A549 (cell line): ENCODE data around the gene SLC6A5.

Experiments used
- CHD2 ChIP-seq: fragments of 150-350 bp; IDR thresholded peaks from 2 replicates; pipeline ENCODE4 v1.6.1; 2014; ENCODE audit warnings: low read length; ENCODE audit not compliant: partially characterized antibody
- CHD4 ChIP-seq: fragments of 200-600 bp; sonication (generic); IDR thresholded peaks from 2 replicates; pipeline ENCODE4 v1.6.1; 2016; ENCODE audit warnings: antibody characterized with exemption, mild to moderate bottlenecking, borderline replicate concordance
- CTCF ChIP-seq: fragments of >200 bp; sonication (Bioruptor Twin); formaldehyde crosslinking; IDR thresholded peaks from 3 replicates; pipeline ENCODE4 v1.5.1; 2016
- EP300 ChIP-seq, 2 experiments: fragments of >200 bp; sonication (Bioruptor Twin); formaldehyde crosslinking; IDR thresholded peaks; 2 replicates in 1 of 2; 3 replicates in 1 of 2; pipeline ENCODE4 v1.6.1; 2016 to 2017
- JUNB ChIP-seq: fragments of >200 bp; sonication (Bioruptor Twin); formaldehyde crosslinking; IDR thresholded peaks from 2 replicates; pipeline ENCODE4 v1.6.1; 2016
- MAX ChIP-seq: IDR thresholded peaks from 2 replicates; pipeline ENCODE4 v1.6.1; 2012
- MAZ ChIP-seq: fragments of 150-350 bp; IDR thresholded peaks from 2 replicates; pipeline ENCODE4 v1.6.1; 2014; ENCODE audit warnings: antibody characterized with exemption, low read depth, low read length, borderline replicate concordance
- NPAS2 ChIP-seq: fragments of 250-450 bp; sonication (Bioruptor Pico); IDR thresholded peaks from 2 replicates; pipeline ENCODE4 v1.8.0; 2022; ENCODE audit warnings: mild to moderate bottlenecking, moderate library complexity, borderline replicate concordance
- POLR2A ChIP-seq: IDR thresholded peaks from 2 replicates; pipeline ENCODE4 v1.6.1; 2012; ENCODE audit warnings: mild to moderate bottlenecking, low read length
- RAD21 ChIP-seq, 2 experiments: fragments of >200 bp in 1 of 2; sonication (Bioruptor Twin) in 1 of 2; formaldehyde crosslinking in 1 of 2; IDR thresholded peaks in 1 of 2; conservative IDR thresholded peaks in 1 of 2; 2 replicates in 1 of 2; 3 replicates in 1 of 2; pipeline ENCODE4 v1.6.1; 2012 to 2018; ENCODE audit warnings: inconsistent platforms in 1 of 2
- SMC3 ChIP-seq: fragments of >200 bp; sonication (Bioruptor Twin); formaldehyde crosslinking; IDR thresholded peaks from 3 replicates; pipeline ENCODE4 v1.6.1; 2018; ENCODE audit warnings: inconsistent platforms
- USF2 ChIP-seq: fragments of 450-650 bp; IDR thresholded peaks from 2 replicates; pipeline ENCODE4 v1.6.1; 2014; ENCODE audit warnings: antibody characterized with exemption
- ZFP36 ChIP-seq: fragments of 450-650 bp; IDR thresholded peaks from 2 replicates; pipeline ENCODE4 v1.6.1; 2014; ENCODE audit warnings: borderline replicate concordance; ENCODE audit not compliant: partially characterized antibody

- no peak for TF ChIP-seq MAZ
- TF ChIP-seq USF2, result no peak
- TF ChIP-seq EP300 (IDR thresholded peaks at IDR 0.05), result no peak
- no peak for TF ChIP-seq POLR2A
- no peak for TF ChIP-seq CTCF
- TF ChIP-seq NPAS2, result no peak
- TF ChIP-seq MAX, result no peak
- TF ChIP-seq JUNB, result no peak
- no peak for TF ChIP-seq ZFP36
- TF ChIP-seq CHD4, result no peak
- no peak for TF ChIP-seq SMC3
- no peak for TF ChIP-seq CHD2
- TF ChIP-seq RAD21 (conservative IDR thresholded peaks at IDR 0.05 in 1 of 2, IDR thresholded peaks at IDR 0.05 in 1 of 2), result no peak
Measured at GRCh38 chr11:20611892-20612291, 12.5 kb downstream of the SLC6A5 start.
